HepG2 (cell line): ENCODE measurements around the gene ALS2CL. TPM values are rescaled to one million over a fixed set of nuclear protein-coding genes. Genes with fewer than 3 reads are reported as not detected.

ENCODE experiments used
- ATAC-seq: fragments of 200-7000 bp; cut with Tn5 transposase; 3 replicates; pipeline ENCODE4 v1.9.1; 2020; ENCODE audit warnings: mild to moderate bottlenecking, moderate library complexity
- BruUV-seq: library from RNA; stranded (reverse); fragments of 400-500 nt; replicated peaks from 2 replicates; lab custom pipeline; 2021; lab: Mats Ljungman, UMichigan
- CTCF ChIA-PET: fragments of 300-600 bp; formaldehyde crosslinking; extraction: SDS; loops from one replicate; lab custom pipeline; 2021; ENCODE audit warnings: low total read pairs, inconsistent platforms, low intra/inter-chr PET ratio; lab: Yijun Ruan, JAX
- POLR2A ChIA-PET: fragments of 350-600 bp; sonication (Branson Sonifier 250); formaldehyde crosslinking; loops from one replicate; lab custom pipeline; 2020; ENCODE audit warnings: antibody characterized with exemption, inconsistent platforms; lab: Yijun Ruan, JAX
- DNase-seq: peaks from one replicate; pipeline ENCODE4 v3.0.0-alpha.2; 2015; ENCODE audit warnings: low spot score
- FAIRE-seq: peaks from 3 replicates; lab custom pipeline; 2011; peaks lifted over from hg19 to GRCh38; lab: Jason Lieb, UNC
- H2AFZ ChIP-seq: one replicate; pipeline ENCODE4 v1.6.1; 2011; ENCODE audit warnings: low read length, inconsistent platforms
- H3K27ac ChIP-seq: fragments of 300-600 bp; 3 replicates; pipeline ENCODE4 v1.8.0; 2011; ENCODE audit warnings: mixed run types, mild to moderate bottlenecking, mixed read lengths, low read length, inconsistent platforms; ENCODE audit not compliant: insufficient read depth; ENCODE audit errors: extremely low read length
- H3K27me3 ChIP-seq, 2 experiments: fragments of 200-600 bp in 1 of 2; 2 replicates in 1 of 2; 3 replicates in 1 of 2; pipeline versions ENCODE4 v1.6.0 to v1.8.0; 2011; ENCODE audit warnings: low read length in 2 of 2, mild to moderate bottlenecking in 2 of 2, moderate library complexity in 2 of 2, inconsistent platforms in 1 of 2; ENCODE audit not compliant: insufficient read depth in 2 of 2, control insufficient read depth in 1 of 2
- H3K36me3 ChIP-seq, 2 experiments: fragments of 200-600 bp in 1 of 2; replicated peaks in 1 of 2; 2 replicates in 1 of 2; 3 replicates in 1 of 2; pipeline versions ENCODE4 v1.5.1 to v1.8.0; 2011; ENCODE audit warnings: low read length in 2 of 2, inconsistent platforms in 1 of 2; ENCODE audit not compliant: insufficient read depth in 2 of 2, control insufficient read depth in 1 of 2
- H3K4me1 ChIP-seq: 2 replicates; pipeline ENCODE4 v1.5.1; 2012; ENCODE audit warnings: low read length, inconsistent platforms; ENCODE audit not compliant: insufficient read depth
- H3K4me2 ChIP-seq: 2 replicates; pipeline ENCODE4 v1.6.0; 2011; ENCODE audit warnings: low read depth, low read length, inconsistent platforms
- H3K4me3 ChIP-seq, 3 experiments: fragments of 200-600 bp in 1 of 3; sonication (generic), shearing (Covaris generic) in 1 of 3; replicated peaks in 1 of 3; 2 replicates each; pipeline ENCODE4 v1.5.1; 2011 to 2016; ENCODE audit warnings: low read length in 3 of 3, inconsistent platforms in 2 of 3, low read depth in 2 of 3, mild to moderate bottlenecking in 2 of 3, control low read depth in 1 of 3, mixed read lengths in 1 of 3; ENCODE audit not compliant: insufficient read depth in 1 of 3
- H3K79me2 ChIP-seq: one replicate; pipeline ENCODE4 v1.6.1; 2011; ENCODE audit warnings: low read length, inconsistent platforms; ENCODE audit not compliant: insufficient read depth
- H3K9ac ChIP-seq: 2 replicates; pipeline ENCODE4 v1.6.0; 2011; ENCODE audit warnings: mild to moderate bottlenecking, low read depth, low read length, inconsistent platforms; ENCODE audit not compliant: insufficient read depth
- H3K9me3 ChIP-seq: 2 replicates; pipeline ENCODE4 v1.5.1; 2012; ENCODE audit warnings: mild to moderate bottlenecking, low read length
- H4K20me1 ChIP-seq: 2 replicates; pipeline ENCODE4 v1.6.0; 2011; ENCODE audit warnings: inconsistent platforms, mild to moderate bottlenecking, low read length, moderate library complexity; ENCODE audit not compliant: insufficient read depth
- GABPB1 ChIP-seq: IDR thresholded peaks from 2 replicates; pipeline ENCODE4 v1.6.1; 2016; ENCODE audit warnings: mild to moderate bottlenecking, missing genetic modification reagents, moderate library complexity, missing compliant biosample characterization
- KLF16 ChIP-seq, 2 experiments: sonication (generic) in 1 of 2; formaldehyde crosslinking in 1 of 2; IDR thresholded peaks; 2 replicates each; pipeline versions ENCODE4 v1.6.1 to v1.8.0; 2016 to 2023; ENCODE audit warnings: missing genetic modification reagents in 2 of 2, missing compliant biosample characterization in 1 of 2
- MIER2 ChIP-seq: IDR thresholded peaks from 2 replicates; pipeline ENCODE4 v1.6.1; 2016; ENCODE audit warnings: missing biosample characterization, missing genetic modification reagents
- PHF21A ChIP-seq: sonication (generic); formaldehyde crosslinking; IDR thresholded peaks from 2 replicates; pipeline ENCODE4 v1.5.0; 2020; ENCODE audit warnings: mild to moderate bottlenecking, missing genetic modification reagents
- PRDM10 ChIP-seq: sonication (generic); formaldehyde crosslinking; IDR thresholded peaks from 2 replicates; pipeline ENCODE4 v1.4.0; 2020; ENCODE audit warnings: low read depth, missing genetic modification reagents
- RAD21 ChIP-seq: fragments of 450-650 bp; formaldehyde crosslinking; IDR thresholded peaks from 2 replicates; pipeline ENCODE4 v1.5.0; 2020; ENCODE audit warnings: mild to moderate bottlenecking
- SMC3 ChIP-seq: IDR thresholded peaks from 2 replicates; pipeline ENCODE4 v1.6.1; 2011; ENCODE audit warnings: low read length, improper control_type of control experiment
- SRY ChIP-seq: sonication (generic); formaldehyde crosslinking; IDR thresholded peaks from 2 replicates; pipeline ENCODE4 v1.8.0; 2022; ENCODE audit warnings: mild to moderate bottlenecking, missing genetic modification reagents
- TOPORS ChIP-seq: sonication (generic); formaldehyde crosslinking; IDR thresholded peaks from 2 replicates; pipeline ENCODE4 v1.8.0; 2023; ENCODE audit warnings: mild to moderate bottlenecking, missing genetic modification reagents
- ZNF224 ChIP-seq: sonication (generic); formaldehyde crosslinking; IDR thresholded peaks from 2 replicates; pipeline ENCODE4 v1.5.0; 2020; ENCODE audit warnings: mild to moderate bottlenecking, missing genetic modification reagents
- ZNF550 ChIP-seq: sonication (generic); formaldehyde crosslinking; IDR thresholded peaks from 2 replicates; pipeline ENCODE4 v1.4.0; 2020; ENCODE audit warnings: mild to moderate bottlenecking, missing genetic modification reagents, borderline replicate concordance
- ZNF670 ChIP-seq: sonication (generic); formaldehyde crosslinking; IDR thresholded peaks from 2 replicates; pipeline ENCODE4 v1.8.0; 2022; ENCODE audit warnings: mild to moderate bottlenecking, missing genetic modification reagents, borderline replicate concordance
- ZSCAN9 ChIP-seq: IDR thresholded peaks from 2 replicates; pipeline ENCODE4 v1.6.1; 2016; ENCODE audit warnings: borderline replicate concordance
- WGBS: methylation state at CpG from one replicate; pipeline ENCODE4 v1.1.6; 2017; ENCODE audit warnings: low lambda C conversion rate; 5-methylcytosine and 5-hydroxymethylcytosine counted together
- in situ Hi-C: cut with HindIII; loops from 2 replicates; pipeline ENCODE4 v1.10.0; 2017; ENCODE audit warnings: low pct_unique_long_range_greater_than_20kb; ENCODE audit not compliant: extremely low pct_ligation_motif_present
- intact Hi-C: fragments of 100-400 bp; cut with micrococcal nuclease; formaldehyde crosslinking; loops from one replicate; pipeline ENCODE4 v1.10.0; 2022; ENCODE audit not compliant: unreplicated experiment
- polyA plus RNA-seq, 8 experiments: library from polyadenylated mRNA; depleted of rRNA in 3 of 8; stranded (reverse) in 7 of 8; unstranded in 1 of 8; fragments of >200 nt; fragmentation: Illumina TruSeq in 4 of 8; extraction: Trizol in 4 of 8; gene quantifications; 2 replicates each; pipeline versions ENCODE4 v1.2.1 to v1.2.3, GENCODE V29; 2011 to 2016; ENCODE audit warnings: low read depth in 4 of 8, missing spikeins in 1 of 8, mixed read lengths in 1 of 8; ENCODE audit not compliant: insufficient read depth in 1 of 8
- total RNA-seq, 5 experiments: library from RNA; depleted of rRNA; stranded (reverse); fragments of >200 nt; fragmentation: Illumina TruSeq; extraction: Trizol; gene quantifications; 2 replicates each; pipeline ENCODE4 v1.2.3, GENCODE V29; 2016; ENCODE audit warnings: low read depth in 1 of 5
- TF ChIP-seq, protein P1 (sequence below): sonication (generic); formaldehyde crosslinking; IDR thresholded peaks from 2 replicates; pipeline ENCODE4 v1.5.0; 2020; ENCODE audit warnings: mild to moderate bottlenecking, missing genetic modification reagents, moderate library complexity
- TF ChIP-seq, protein P2 (sequence below), 2 experiments: IDR thresholded peaks; 2 replicates each; pipeline ENCODE4 v1.6.1; 2011 to 2012; ENCODE audit warnings: low read length in 2 of 2, borderline replicate concordance in 1 of 2, low read depth in 1 of 2, mild to moderate bottlenecking in 1 of 2, moderate library complexity in 1 of 2

ALS2CL gene
- total and polyA plus RNA-seq, 2 of the 13 experiments (the other 11 are each of a cell fraction or from before 2014, with no cell fraction given): not detected

DNA sequence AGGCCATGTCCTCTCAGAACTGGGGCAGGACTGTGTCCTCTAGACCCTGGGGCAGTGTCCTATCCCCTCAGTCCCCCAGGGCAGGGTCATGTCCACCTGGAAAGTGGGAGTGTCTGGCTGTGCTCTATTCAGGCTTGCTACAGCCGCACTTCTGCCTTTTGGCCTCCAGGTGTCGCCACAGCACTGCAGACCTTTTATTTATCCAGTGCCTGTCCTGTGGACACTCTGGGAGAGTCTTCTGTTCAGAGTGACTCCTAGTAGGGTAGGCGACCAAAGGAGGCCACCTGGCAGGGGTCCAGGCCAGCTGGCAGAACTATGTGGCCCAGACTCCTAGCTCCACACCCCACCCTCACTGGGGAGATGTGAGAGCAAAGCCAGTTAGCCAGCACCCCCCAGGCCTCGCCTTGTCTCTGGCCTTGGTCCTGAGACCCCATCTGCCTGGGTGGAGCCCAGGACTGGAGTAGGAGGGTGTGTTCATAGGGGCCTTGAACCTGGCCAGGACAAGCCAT lies 11.6 kb upstream of the ALS2CL start:
- ATAC-seq (peak; percentile 91), FAIRE-seq (peak; percentile 67), DNase-seq (peak; percentile 63)
- Histone ChIP-seq H3K27ac (no peak overlapping the region), H3K4me3 (no peak overlapping the region), H2AFZ (no peak overlapping the region), H3K79me2 (no peaks in the 10 kb centered on the region), H3K27me3 (peaks cover 1 to 12% of the 10 kb centered on the region in 2 experiments; a peak in 2 of 5 replicates), H3K36me3 (no peaks in the 10 kb centered on the region), H3K9ac (no peak overlapping the region), H3K4me1 (no peaks in the 10 kb centered on the region), H3K4me2 (no peak overlapping the region), H3K9me3 (no peaks in the 10 kb centered on the region), H4K20me1 (no peaks in the 10 kb centered on the region)
- in situ Hi-C loops (no loop called here), intact Hi-C loops (loop anchor here (1.0 kb wide), 2 partner anchors 190 to 204 kb away; no protein-coding TSS in a partner anchor)
- ChIA-PET CTCF (interaction anchor here (0.8 to 2.2 kb wide), 7 partner anchors 162 to 619 kb away, joined by 3 to 39 read pairs (median 4); no protein-coding TSS in a partner anchor), POLR2A (no interaction called here)
- WGBS: 0% methylated on average over 1 of the region's 4 CpGs
- no TSS peak for BruUV-seq
- TF ChIP-seq ZNF670 (CRISPR knock-in tag) (no peak), ZNF550 (CRISPR knock-in tag) (0 out of 2 replicates have a peak, but pooled peaks have one; percentile 23), GABPB1 (CRISPR knock-in tag) (no peak), SRY (CRISPR knock-in tag) (0 out of 2 replicates have a peak, but pooled peaks have one; percentile 30), TOPORS (CRISPR knock-in tag) (no peak), SMC3 (peak; percentile 87), ZSCAN9 (CRISPR knock-in tag) (no peak), RAD21 (CRISPR knock-in tag) (peak; percentile 93), PHF21A (no peak), PRDM10 (CRISPR knock-in tag) (0 out of 2 replicates have a peak, but pooled peaks have one; percentile 20), KLF16 (CRISPR knock-in tag; IDR thresholded peaks at IDR 0.05) (0 out of 4 replicates have a peak, but pooled peaks of 1 of the 2 experiments have one; percentile 20), MIER2 (peak; percentile 74), ZNF224 (CRISPR knock-in tag) (no peak)
- TF ChIP-seq, protein P1, sequence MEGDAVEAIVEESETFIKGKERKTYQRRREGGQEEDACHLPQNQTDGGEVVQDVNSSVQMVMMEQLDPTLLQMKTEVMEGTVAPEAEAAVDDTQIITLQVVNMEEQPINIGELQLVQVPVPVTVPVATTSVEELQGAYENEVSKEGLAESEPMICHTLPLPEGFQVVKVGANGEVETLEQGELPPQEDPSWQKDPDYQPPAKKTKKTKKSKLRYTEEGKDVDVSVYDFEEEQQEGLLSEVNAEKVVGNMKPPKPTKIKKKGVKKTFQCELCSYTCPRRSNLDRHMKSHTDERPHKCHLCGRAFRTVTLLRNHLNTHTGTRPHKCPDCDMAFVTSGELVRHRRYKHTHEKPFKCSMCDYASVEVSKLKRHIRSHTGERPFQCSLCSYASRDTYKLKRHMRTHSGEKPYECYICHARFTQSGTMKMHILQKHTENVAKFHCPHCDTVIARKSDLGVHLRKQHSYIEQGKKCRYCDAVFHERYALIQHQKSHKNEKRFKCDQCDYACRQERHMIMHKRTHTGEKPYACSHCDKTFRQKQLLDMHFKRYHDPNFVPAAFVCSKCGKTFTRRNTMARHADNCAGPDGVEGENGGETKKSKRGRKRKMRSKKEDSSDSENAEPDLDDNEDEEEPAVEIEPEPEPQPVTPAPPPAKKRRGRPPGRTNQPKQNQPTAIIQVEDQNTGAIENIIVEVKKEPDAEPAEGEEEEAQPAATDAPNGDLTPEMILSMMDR (CRISPR knock-in tag): peak; percentile 96
- TF ChIP-seq, protein P2, sequence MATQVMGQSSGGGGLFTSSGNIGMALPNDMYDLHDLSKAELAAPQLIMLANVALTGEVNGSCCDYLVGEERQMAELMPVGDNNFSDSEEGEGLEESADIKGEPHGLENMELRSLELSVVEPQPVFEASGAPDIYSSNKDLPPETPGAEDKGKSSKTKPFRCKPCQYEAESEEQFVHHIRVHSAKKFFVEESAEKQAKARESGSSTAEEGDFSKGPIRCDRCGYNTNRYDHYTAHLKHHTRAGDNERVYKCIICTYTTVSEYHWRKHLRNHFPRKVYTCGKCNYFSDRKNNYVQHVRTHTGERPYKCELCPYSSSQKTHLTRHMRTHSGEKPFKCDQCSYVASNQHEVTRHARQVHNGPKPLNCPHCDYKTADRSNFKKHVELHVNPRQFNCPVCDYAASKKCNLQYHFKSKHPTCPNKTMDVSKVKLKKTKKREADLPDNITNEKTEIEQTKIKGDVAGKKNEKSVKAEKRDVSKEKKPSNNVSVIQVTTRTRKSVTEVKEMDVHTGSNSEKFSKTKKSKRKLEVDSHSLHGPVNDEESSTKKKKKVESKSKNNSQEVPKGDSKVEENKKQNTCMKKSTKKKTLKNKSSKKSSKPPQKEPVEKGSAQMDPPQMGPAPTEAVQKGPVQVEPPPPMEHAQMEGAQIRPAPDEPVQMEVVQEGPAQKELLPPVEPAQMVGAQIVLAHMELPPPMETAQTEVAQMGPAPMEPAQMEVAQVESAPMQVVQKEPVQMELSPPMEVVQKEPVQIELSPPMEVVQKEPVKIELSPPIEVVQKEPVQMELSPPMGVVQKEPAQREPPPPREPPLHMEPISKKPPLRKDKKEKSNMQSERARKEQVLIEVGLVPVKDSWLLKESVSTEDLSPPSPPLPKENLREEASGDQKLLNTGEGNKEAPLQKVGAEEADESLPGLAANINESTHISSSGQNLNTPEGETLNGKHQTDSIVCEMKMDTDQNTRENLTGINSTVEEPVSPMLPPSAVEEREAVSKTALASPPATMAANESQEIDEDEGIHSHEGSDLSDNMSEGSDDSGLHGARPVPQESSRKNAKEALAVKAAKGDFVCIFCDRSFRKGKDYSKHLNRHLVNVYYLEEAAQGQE (IDR thresholded peaks at IDR 0.05; ENCODE audit: borderline replicate concordance in 1 of 2, low read depth in 1 of 2, low read length in 2 of 2): peak; percentile 46 to 87
